8988T (cell line): ENCODE results near the gene OGFRL1.

Experiments
- DNase-seq: peaks from one replicate; pipeline ENCODE4 v3.0.0; 2011

OGFRL1 gene

DNA sequence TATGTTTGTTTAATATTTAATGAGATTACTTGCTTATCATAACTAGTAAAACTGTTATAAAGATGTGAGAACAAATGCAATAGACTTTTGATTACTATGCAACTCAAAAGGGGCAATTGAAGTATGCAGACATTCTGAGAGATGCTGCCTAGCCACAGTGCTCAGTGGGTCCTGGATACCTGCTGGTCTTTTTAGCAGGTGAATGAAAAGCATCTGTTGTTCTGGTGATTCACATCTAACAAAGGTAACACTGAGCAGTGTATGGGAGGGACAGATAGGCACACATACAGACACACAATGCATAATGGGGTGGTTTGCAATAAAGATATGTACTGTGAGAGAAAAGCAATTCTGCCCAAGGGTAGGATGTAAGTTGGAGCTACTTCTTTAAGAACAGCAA is 46.9 kb downstream of the OGFRL1 start:
- no peak for DNase-seq

DNA sequence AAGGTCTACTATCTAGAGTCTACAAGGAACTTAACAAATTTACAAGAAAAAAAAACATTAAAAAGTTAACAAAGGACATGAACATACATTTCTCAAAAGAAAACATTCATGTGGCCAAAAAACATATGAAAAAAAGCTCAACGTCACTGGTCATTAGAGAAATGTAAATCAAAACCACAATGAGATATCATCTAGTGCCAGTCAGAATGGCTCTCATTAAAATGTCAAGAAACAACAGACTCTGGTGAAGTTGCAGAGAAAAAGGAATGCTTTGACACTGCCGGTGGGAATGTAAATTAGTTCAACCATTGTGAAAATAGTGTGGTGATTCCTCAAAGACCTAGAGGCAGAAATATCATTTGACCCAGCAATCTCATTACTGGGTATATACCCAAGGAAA is 48.3 kb downstream of the OGFRL1 start:
- no peak for DNase-seq

DNA sequence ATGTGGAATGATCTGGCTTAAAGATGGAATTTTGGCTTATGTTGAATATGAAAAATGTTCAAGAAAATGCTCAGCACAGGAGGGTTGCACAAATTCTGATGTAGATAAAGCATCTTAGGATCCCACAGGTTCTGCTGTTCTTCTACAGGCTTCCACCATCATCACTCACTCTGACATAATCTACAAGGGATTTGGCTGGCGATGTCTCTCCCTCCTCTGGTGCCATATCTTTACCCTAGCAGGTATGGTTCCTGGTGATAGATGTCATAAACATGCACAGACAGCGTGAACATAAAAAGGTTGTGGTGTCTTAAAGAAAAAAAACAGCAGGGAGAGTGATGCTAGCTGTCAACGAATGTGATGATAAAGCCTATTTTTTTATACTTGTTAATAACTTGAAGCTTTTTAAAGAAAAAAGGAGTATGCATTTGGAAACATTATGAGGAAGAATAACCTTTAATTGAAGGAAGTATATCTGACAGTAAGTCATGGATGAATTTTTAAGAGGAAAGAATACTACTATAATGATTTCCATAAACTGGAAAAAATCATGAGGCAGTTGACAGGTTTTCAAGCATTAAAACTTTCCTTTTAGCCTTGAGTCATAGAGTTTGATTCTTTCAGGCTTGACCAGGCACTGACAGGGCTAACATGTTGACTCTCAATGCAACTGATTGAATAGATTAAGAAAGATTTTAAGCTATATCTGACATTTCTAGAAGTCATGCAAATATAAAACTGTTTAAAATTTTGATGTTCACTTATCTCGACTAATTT is 50.1 kb downstream of the OGFRL1 start:
- DNase-seq, result no peak

DNA sequence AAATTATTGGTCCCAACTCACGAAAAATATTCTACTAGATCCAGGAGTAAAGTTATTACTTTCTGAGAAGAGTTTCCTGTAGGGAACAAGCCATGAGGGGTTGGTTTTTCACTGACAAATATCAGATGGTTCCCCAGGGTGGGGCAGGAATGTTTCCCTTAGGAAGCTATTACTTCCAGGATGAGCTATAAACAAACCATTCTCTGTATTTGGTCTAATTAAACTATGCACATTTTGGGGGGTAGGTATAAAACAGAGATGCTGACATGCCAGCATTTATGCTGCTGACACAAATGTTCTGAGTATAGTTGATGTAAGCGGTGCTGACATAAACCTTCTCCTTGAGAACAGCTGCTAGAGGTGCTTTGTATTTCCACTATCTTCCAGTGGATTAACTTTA is 54.2 kb downstream of the OGFRL1 start:
- DNase-seq, result no peak

DNA sequence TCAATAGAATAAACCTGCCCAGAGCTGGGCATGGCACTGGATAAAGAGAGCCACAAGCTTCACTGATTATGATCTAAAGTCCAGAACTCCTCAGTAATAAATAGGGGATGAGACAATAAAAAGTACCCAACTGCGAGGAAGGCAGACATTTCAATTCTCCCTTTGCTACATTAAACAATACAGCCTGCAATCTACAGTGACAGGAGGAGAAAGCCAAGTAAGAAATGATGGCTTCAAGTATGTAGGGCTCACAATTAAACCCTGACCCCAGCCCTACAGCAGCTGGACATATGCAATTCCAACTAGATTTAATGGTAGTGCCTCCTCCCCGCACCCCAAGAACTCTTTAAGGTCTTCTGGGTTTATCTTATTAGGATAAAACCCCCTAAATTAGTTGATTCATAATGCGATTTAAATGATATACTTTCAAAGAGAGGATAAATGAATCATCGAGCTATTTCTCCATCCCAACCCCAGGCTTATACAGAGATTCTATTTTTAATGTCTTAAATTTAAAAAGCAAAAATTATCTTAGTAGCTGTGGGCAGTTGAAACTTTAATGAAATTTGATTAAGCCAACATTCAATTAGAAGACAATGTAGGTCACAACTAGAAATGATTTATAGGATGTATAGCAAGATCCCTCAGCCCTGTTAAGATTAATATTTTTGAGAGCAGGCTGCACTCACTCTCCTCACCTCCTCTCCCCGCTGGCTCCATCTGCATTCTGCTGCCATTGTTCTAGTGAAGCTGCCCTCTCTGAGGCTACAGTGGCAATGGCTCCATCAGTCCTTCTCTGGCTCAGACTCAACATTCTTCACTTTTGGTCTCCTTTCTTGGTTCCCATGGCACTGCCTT is 57.1 kb downstream of the OGFRL1 start:
- DNase-seq, result no peak

DNA sequence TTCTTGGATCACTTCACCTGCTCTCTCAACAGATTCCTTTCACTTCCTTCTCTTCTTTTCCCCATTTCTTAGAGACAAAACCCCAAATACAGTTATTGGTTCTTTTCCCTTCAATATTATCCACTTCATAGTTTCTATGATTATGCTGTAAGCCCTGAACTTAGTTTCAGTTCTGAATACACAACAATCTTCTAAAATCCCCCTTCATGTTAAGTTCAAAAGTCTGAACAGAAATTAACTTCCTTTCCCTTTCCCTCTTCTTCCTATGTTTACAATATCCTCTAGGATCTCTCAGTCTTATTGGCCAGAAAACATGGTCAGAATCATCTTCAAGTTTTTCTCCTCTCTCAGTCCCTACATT is 57.7 kb downstream of the OGFRL1 start:
- DNase-seq, result no peak

DNA sequence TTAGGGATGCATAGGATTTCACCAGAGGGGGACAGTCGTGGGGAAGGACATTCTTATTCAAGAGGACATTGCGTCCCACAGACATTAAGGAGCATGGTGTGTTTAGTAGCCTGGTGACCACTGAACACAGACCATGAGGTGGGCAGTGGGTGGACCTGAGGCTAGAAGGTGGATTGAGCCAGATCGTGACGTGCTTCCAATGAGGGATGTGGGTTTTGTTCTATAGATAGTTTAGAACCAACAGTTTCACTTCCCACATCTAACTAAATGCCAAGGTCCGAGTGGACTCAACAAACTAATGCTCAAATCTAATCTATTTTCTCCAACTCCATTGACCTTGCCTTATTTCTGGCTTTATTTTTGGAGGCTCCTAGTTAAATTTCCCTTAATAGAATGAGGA is 58.5 kb downstream of the OGFRL1 start:
- no peak for DNase-seq

DNA sequence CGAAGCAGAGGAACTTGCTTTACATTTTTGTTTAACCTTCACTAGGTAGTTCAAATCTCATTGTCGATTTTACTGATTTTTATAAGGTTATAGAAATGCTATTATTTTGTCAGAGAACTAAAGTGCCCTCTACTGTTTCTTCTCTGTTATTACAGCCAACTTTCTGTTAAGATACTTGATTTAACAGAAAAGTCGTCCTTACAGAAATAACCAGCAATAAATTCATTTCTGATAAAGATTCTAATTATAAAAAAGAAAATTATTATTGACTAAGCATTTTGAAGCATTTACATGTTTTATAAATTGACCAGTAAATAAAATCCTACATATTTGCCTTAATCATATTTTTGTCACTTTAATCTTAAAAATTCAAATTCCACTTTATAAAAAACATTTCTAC is 60.8 kb downstream of the OGFRL1 start:
- no peak for DNase-seq

DNA sequence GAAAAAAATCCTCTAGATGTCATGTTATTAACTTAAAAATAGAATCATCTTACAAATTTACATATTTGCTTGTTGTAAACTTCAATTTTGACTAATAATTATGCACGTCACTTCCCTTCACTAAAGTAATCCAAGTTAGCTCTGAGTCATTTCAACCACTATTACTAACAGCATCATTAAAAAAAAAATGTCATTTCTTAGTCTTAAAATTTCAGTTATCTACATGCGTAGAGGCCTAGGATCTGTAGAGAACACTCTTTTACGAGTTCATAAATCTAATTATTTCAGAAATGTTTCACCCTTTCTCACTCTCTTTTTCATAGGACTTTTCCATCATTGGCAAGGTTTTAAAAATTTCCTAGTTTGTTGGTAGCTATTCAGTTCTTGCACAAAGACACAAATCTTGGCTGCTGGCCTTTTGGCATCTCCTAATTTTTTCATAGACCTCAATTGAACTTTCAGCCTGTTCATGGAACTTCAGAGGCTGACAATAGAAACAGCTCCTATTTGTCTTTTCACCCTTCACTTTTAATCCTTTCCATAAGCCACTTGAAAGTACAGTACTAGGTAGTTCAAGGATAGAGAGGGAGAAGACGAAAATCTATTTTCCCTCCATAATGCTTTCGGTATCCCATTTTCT is 61.5 kb downstream of the OGFRL1 start:
- DNase-seq, result no peak

DNA sequence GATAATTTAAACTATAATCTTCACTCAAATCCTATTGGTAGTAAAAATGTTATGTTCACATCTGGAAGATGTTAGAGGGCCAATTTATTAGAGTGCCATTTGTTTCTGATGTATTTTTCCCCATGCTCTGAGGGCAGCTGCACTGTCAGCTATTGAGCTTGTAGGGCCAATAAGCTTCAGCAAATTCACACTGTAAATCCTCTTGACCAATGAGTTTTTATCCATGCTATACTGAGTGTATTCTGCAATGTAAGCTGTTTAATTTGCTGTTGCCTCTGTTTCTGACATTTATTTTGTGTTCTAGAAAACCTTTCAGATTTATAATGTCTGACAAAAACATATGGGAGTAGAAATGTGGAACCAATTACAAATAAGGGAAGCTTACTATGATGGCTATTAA is 62.6 kb downstream of the OGFRL1 start:
- no peak for DNase-seq
